HepG2 (cell line): ENCODE measurements around the gene RPAP3. TPM values are rescaled to one million over a fixed set of nuclear protein-coding genes. Genes with fewer than 3 reads are reported as not detected.

Experiments
- AHDC1 ChIP-seq: sonication (generic); formaldehyde crosslinking; IDR thresholded peaks from 2 replicates; pipeline ENCODE4 v1.5.1; 2020; ENCODE audit warnings: mild to moderate bottlenecking, missing genetic modification reagents, borderline replicate concordance
- CBX5 ChIP-seq: sonication (generic); formaldehyde crosslinking; IDR thresholded peaks from 2 replicates; pipeline ENCODE4 v1.4.0; 2020; ENCODE audit warnings: missing genetic modification reagents, borderline replicate concordance
- PHF21A ChIP-seq: sonication (generic); formaldehyde crosslinking; IDR thresholded peaks from 2 replicates; pipeline ENCODE4 v1.5.0; 2020; ENCODE audit warnings: mild to moderate bottlenecking, missing genetic modification reagents
- POLR2G ChIP-seq: fragments of 200-400 bp; formaldehyde crosslinking; IDR thresholded peaks from 2 replicates; pipeline ENCODE4 v1.6.1; 2018; ENCODE audit warnings: mild to moderate bottlenecking, low read depth, low read length, moderate library complexity
- PRPF4 ChIP-seq: fragments of 200-400 bp; formaldehyde crosslinking; IDR thresholded peaks from 2 replicates; pipeline ENCODE4 v1.6.1; 2016; ENCODE audit warnings: low read length, low read depth; ENCODE audit not compliant: poor library complexity, severe bottlenecking
- RXRA ChIP-seq: sonication (generic); formaldehyde crosslinking; IDR thresholded peaks from 2 replicates; pipeline ENCODE4 v1.5.1; 2020; ENCODE audit warnings: missing genetic modification reagents
- SETDB1 ChIP-seq: sonication (generic); formaldehyde crosslinking; IDR thresholded peaks from 2 replicates; pipeline ENCODE4 v1.5.1; 2020; ENCODE audit warnings: missing genetic modification reagents, mild to moderate bottlenecking, borderline replicate concordance
- THAP11 ChIP-seq: IDR thresholded peaks from 2 replicates; pipeline ENCODE4 v1.6.1; 2016; ENCODE audit warnings: missing biosample characterization, missing genetic modification reagents
- ZKSCAN1 ChIP-seq: fragments of 150-350 bp; IDR thresholded peaks from 2 replicates; pipeline ENCODE4 v1.6.1; 2014; ENCODE audit warnings: low read length
- ZNF160 ChIP-seq: sonication (generic); formaldehyde crosslinking; IDR thresholded peaks from 2 replicates; pipeline ENCODE4 v1.8.0; 2022; ENCODE audit warnings: mild to moderate bottlenecking, inconsistent platforms, missing genetic modification reagents
- ZNF282 ChIP-seq: fragments of 450-650 bp; IDR thresholded peaks from 2 replicates; pipeline ENCODE4 v1.6.1; 2018; ENCODE audit not compliant: partially characterized antibody
- ZNF318 ChIP-seq: sonication (generic); formaldehyde crosslinking; IDR thresholded peaks from 2 replicates; pipeline ENCODE4 v1.4.0; 2020; ENCODE audit warnings: mild to moderate bottlenecking, missing genetic modification reagents
- polyA plus RNA-seq, 8 experiments: library from polyadenylated mRNA; depleted of rRNA in 3 of 8; stranded (reverse) in 7 of 8; unstranded in 1 of 8; fragments of >200 nt; fragmentation: Illumina TruSeq in 4 of 8; extraction: Trizol in 4 of 8; gene quantifications; 2 replicates each; pipeline versions ENCODE4 v1.2.1 to v1.2.3, GENCODE V29; 2011 to 2016; ENCODE audit warnings: low read depth in 4 of 8, missing spikeins in 1 of 8, mixed read lengths in 1 of 8; ENCODE audit not compliant: insufficient read depth in 1 of 8
- total RNA-seq, 5 experiments: library from RNA; depleted of rRNA; stranded (reverse); fragments of >200 nt; fragmentation: Illumina TruSeq; extraction: Trizol; gene quantifications; 2 replicates each; pipeline ENCODE4 v1.2.3, GENCODE V29; 2016; ENCODE audit warnings: low read depth in 1 of 5
- TF ChIP-seq, protein P1 (sequence below): sonication (generic); formaldehyde crosslinking; IDR thresholded peaks from 2 replicates; pipeline ENCODE4 v1.8.1; 2023; ENCODE audit warnings: mild to moderate bottlenecking, missing genetic modification reagents

RPAP3 gene
- total and polyA plus RNA-seq, 2 of the 13 experiments (the other 11 are each of a cell fraction or from before 2014, with no cell fraction given) = 8.8 to 32.8 TPM

DNA sequence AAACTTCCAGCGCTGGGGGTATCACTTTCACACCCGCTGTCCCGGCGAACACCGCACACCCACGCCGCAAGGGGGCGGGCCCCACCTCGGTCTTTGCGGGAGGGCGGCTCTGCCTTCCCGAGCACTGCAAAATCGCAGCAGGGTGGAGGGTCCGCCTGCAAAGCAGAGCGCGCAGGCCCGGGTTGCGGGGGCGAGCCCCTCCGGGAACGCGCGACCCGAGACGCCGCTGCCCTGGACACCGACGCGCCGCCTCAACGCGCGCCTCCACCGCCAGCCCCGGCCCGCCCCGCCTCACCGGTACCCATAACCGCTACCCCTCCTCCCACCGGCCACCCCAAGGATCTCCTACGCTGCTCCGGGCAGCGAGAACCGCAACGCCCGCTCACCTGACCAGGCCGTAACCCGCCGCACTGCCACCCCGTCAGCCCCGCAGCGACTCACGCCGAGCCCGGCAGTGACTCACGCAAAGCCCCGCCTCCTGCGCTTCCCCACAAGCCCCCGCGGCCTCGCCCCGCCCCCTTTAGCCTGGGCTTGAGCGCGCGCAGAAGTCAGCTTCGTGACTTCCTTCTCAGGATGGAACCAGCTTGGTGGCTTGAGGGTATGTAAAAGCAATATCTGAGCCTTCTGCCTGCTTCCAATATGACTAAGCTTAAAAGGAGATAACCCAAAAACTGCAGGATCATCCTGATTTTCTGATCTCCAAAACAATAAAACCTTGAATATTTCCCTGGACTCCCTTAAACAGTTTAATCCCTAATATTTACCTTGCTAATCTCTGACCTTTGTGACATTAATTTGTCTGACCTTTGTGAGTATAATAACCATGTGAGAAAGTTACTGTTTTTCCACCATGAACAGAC is at the start of gene RPAP3 (continued):
- TF ChIP-seq ZNF318 (CRISPR knock-in tag) = 0 out of 2 replicates have a peak, but pooled peaks have one; percentile 26
- TF ChIP-seq RXRA (CRISPR knock-in tag) = peak; percentile 50
- TF ChIP-seq, protein P1, sequence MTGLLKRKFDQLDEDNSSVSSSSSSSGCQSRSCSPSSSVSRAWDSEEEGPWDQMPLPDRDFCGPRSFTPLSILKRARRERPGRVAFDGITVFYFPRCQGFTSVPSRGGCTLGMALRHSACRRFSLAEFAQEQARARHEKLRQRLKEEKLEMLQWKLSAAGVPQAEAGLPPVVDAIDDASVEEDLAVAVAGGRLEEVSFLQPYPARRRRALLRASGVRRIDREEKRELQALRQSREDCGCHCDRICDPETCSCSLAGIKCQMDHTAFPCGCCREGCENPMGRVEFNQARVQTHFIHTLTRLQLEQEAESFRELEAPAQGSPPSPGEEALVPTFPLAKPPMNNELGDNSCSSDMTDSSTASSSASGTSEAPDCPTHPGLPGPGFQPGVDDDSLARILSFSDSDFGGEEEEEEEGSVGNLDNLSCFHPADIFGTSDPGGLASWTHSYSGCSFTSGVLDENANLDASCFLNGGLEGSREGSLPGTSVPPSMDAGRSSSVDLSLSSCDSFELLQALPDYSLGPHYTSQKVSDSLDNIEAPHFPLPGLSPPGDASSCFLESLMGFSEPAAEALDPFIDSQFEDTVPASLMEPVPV (CRISPR knock-in tag) = peak; percentile 70
- peak; percentile 60; the same call in 1 of the 2 replicates for TF ChIP-seq PHF21A (CRISPR knock-in tag)
- TF ChIP-seq CBX5 (CRISPR knock-in tag) = peak; percentile 48; the same call in 1 of the 2 replicates
- no peak for TF ChIP-seq ZNF282
- TF ChIP-seq POLR2G = peak; percentile 94
- peak; percentile 79; the same call in 1 of the 2 replicates for TF ChIP-seq ZNF160 (CRISPR knock-in tag)
- peak; percentile 40; the same call in 1 of the 2 replicates for TF ChIP-seq AHDC1 (CRISPR knock-in tag)
- TF ChIP-seq THAP11 (CRISPR knock-in tag) = peak; percentile 80
- no peak for TF ChIP-seq SETDB1 (CRISPR knock-in tag)
- TF ChIP-seq ZKSCAN1 = no peak
- TF ChIP-seq PRPF4 = no peak
